PC-3 (cell line): ENCODE measurements around the gene NAPSA. TPM values are rescaled to one million over a fixed set of nuclear protein-coding genes. Genes with fewer than 3 reads are reported as not detected.

Source experiments
- ATAC-seq: fragments of 200-7000 bp; cut with Tn5 transposase; 2 replicates; pipeline ENCODE4 v1.9.1; 2020; ENCODE audit warnings: mild to moderate bottlenecking, moderate library complexity
- BruUV-seq: library from RNA; stranded (reverse); fragments of 400-500 nt; replicated peaks from 2 replicates; lab custom pipeline; 2021; lab: Mats Ljungman, UMichigan
- CTCF ChIA-PET: fragments of 300-600 bp; sonication (Branson Sonifier 250); formaldehyde crosslinking; loops from one replicate; lab custom pipeline; 2022; ENCODE audit warnings: antibody characterized with exemption; lab: Charles Lee
- POLR2A ChIA-PET: fragments of 300-600 bp; sonication (Branson Sonifier 250); formaldehyde crosslinking; loops from one replicate; lab custom pipeline; 2022; ENCODE audit warnings: antibody characterized with exemption; ENCODE audit not compliant: unreplicated experiment; lab: Charles Lee
- DNase-seq: peaks from one replicate; pipeline ENCODE4 v3.0.0-alpha.2; 2015
- H2AFZ ChIP-seq: fragments of 300-600 bp; sonication (generic); 2 replicates; pipeline ENCODE4 v1.6.0; 2016; ENCODE audit warnings: antibody characterized with exemption, low read length
- H3F3A ChIP-seq: fragments of 300-600 bp; sonication (generic); one replicate; pipeline ENCODE4 v1.6.0; 2017; ENCODE audit warnings: antibody characterized with exemption, low read length, control low read depth, mild to moderate bottlenecking; ENCODE audit not compliant: unreplicated experiment
- H3K27ac ChIP-seq: fragments of 300-600 bp; sonication (generic); 2 replicates; pipeline ENCODE4 v1.5.1; 2016; ENCODE audit warnings: mild to moderate bottlenecking, low read length
- H3K27me3 ChIP-seq: fragments of 300-600 bp; sonication (generic); 2 replicates; pipeline ENCODE4 v1.6.1; 2016; ENCODE audit warnings: low read length, mixed read lengths
- H3K36me3 ChIP-seq: fragments of 300-600 bp; sonication (generic); 2 replicates; pipeline ENCODE4 v1.6.1; 2016; ENCODE audit warnings: low read depth, mixed run types, low read length, mixed read lengths
- H3K4me1 ChIP-seq: fragments of 300-600 bp; sonication (generic); 2 replicates; pipeline ENCODE4 v1.5.1; 2016; ENCODE audit warnings: low read length; ENCODE audit not compliant: insufficient read depth
- H3K4me2 ChIP-seq: fragments of 300-600 bp; sonication (generic); 2 replicates; pipeline ENCODE4 v1.6.0; 2016; ENCODE audit warnings: low read length
- H3K4me3 ChIP-seq: fragments of 300-600 bp; sonication (generic); 2 replicates; pipeline ENCODE4 v1.5.1; 2016; ENCODE audit warnings: mild to moderate bottlenecking, low read length, mixed read lengths
- H3K79me2 ChIP-seq: fragments of 300-600 bp; sonication (generic); 2 replicates; pipeline ENCODE4 v1.6.1; 2017; ENCODE audit warnings: low read length, mixed read lengths
- H3K9ac ChIP-seq: fragments of 300-600 bp; sonication (generic); 2 replicates; pipeline ENCODE4 v1.6.0; 2016; ENCODE audit warnings: mild to moderate bottlenecking, low read length
- H3K9me2 ChIP-seq: fragments of 300-600 bp; sonication (generic); replicated peaks from 2 replicates; pipeline ENCODE4 v1.6.1; 2016; ENCODE audit warnings: mixed run types, low read length, mixed read lengths
- H3K9me3 ChIP-seq: fragments of 300-600 bp; sonication (generic); 2 replicates; pipeline ENCODE4 v1.6.1; 2016; ENCODE audit warnings: low read length, mixed read lengths
- H4K20me1 ChIP-seq: fragments of 300-600 bp; sonication (generic); 2 replicates; pipeline ENCODE4 v1.6.1; 2016; ENCODE audit warnings: low read length, mixed read lengths
- CTCF ChIP-seq: fragments of 300-600 bp; sonication (generic); conservative IDR thresholded peaks from 2 replicates; pipeline ENCODE4 v1.5.1; 2017; ENCODE audit warnings: antibody characterized with exemption, low read depth, mild to moderate bottlenecking, low read length
- EZH2 ChIP-seq: fragments of 300-600 bp; sonication (generic); IDR thresholded peaks from one replicate; pipeline ENCODE4 v1.6.1; 2017; ENCODE audit warnings: antibody characterized with exemption, mild to moderate bottlenecking, low read length; ENCODE audit not compliant: unreplicated experiment
- EZH2phosphoT487 ChIP-seq: fragments of 300-600 bp; sonication (generic); IDR thresholded peaks from 2 replicates; pipeline ENCODE4 v1.6.1; 2018; ENCODE audit warnings: mild to moderate bottlenecking, antibody characterized with exemption, low read length, borderline replicate concordance
- intact Hi-C: fragments of 100-400 bp; cut with micrococcal nuclease; formaldehyde crosslinking; loops from 2 replicates; pipeline ENCODE4 v1.9.0; 2023
- total RNA-seq: library from RNA; depleted of rRNA; stranded (reverse); fragments of >200 nt; gene quantifications from 2 replicates; pipeline ENCODE4 v1.2.3, GENCODE V29; 2014

Gene NAPSA
- total RNA-seq, 1 experiment from 2014 or later: 3.0 TPM

- ChIA-PET POLR2A (no interaction called here), CTCF (no interaction called here)
- no peak overlapping the region for H3K9ac ChIP-seq
- H3K4me2 ChIP-seq: no peak overlapping the region
- H3K4me1 ChIP-seq: no peaks in the 10 kb centered on the region; the same call in 1 of the 2 replicates
- no peak overlapping the region for H2AFZ ChIP-seq
- BruUV-seq: no TSS peak
- no peak overlapping the region for H3K27ac ChIP-seq
- DNase-seq (no peak), ATAC-seq (no peak)
- H3K27me3 ChIP-seq: no peaks in the 10 kb centered on the region
- H3K9me3 ChIP-seq: no peaks in the 10 kb centered on the region
- TF ChIP-seq EZH2phosphoT487 (no peak), CTCF (no peak), EZH2 (no peak)
- H3F3A ChIP-seq: no peaks in the 10 kb centered on the region
- no peaks in the 10 kb centered on the region for H3K79me2 ChIP-seq
- intact Hi-C loops: no loop called here
- no peaks in the 10 kb centered on the region for H3K36me3 ChIP-seq
- no peak overlapping the region for H3K4me3 ChIP-seq
- no peaks in the 10 kb centered on the region for H4K20me1 ChIP-seq
- no peaks in the 10 kb centered on the region for H3K9me2 ChIP-seq
Observed at GRCh38 chr19:50361290-50362029, 4.0 kb downstream of the NAPSA start.

- CTCF ChIA-PET: no interaction called here
- no peak for ATAC-seq
Observed at GRCh38 chr19:50359328-50359818, 6.1 kb downstream of the NAPSA start.

More at GRCh38 chr19:50359328-50359818, 6.1 kb downstream of the NAPSA start:
- no peaks in the 10 kb centered on the region for H4K20me1 ChIP-seq
- no peaks in the 10 kb centered on the region for H3K27me3 ChIP-seq
- no peak for TF ChIP-seq EZH2phosphoT487
- TF ChIP-seq CTCF: no peak
- no peak for TF ChIP-seq EZH2
- no peaks in the 10 kb centered on the region for H3K79me2 ChIP-seq
- H3K4me1 ChIP-seq: no peaks in the 10 kb centered on the region; the same call in 1 of the 2 replicates
- POLR2A ChIA-PET: no interaction called here
- no peak overlapping the region for H3K4me2 ChIP-seq
- no peaks in the 10 kb centered on the region for H3K9me2 ChIP-seq
- H3K9me3 ChIP-seq: no peaks in the 10 kb centered on the region
- DNase-seq: no peak
- no peak overlapping the region for H3K4me3 ChIP-seq
- intact Hi-C loops: no loop called here
- BruUV-seq: no TSS peak
- H2AFZ ChIP-seq: no peak overlapping the region
- H3K27ac ChIP-seq: no peak overlapping the region
- H3K9ac ChIP-seq: no peak overlapping the region
- no peaks in the 10 kb centered on the region for H3F3A ChIP-seq
- H3K36me3 ChIP-seq: no peaks in the 10 kb centered on the region
